Renal cortex interstitium (tissue), 11 donors: Measurements from ENCODE around the gene SRGAP3. TPM values are rescaled to one million over a fixed set of nuclear protein-coding genes. Genes with fewer than 3 reads are reported as not detected.

Source experiments
- DNase-seq, 11 donors: peaks; one replicate each; pipeline ENCODE4 v3.0.0-alpha.2; 2013; ENCODE audit warnings: low read depth in 9 of 11, low spot score in 4 of 11; ENCODE audit errors: extremely low read depth in 1 of 11
- polyA plus RNA-seq, 3 donors: library from polyadenylated mRNA; unstranded; fragments of 120-200 nt; gene quantifications; one replicate each; pipeline ENCODE4 v1.2.1, GENCODE V29; 2013; ENCODE audit not compliant: insufficient read length in 3 of 3

The SRGAP3 gene
- polyA plus RNA-seq, 3 donors: 15.0 to 28.4 (median 16.2) TPM

DNA sequence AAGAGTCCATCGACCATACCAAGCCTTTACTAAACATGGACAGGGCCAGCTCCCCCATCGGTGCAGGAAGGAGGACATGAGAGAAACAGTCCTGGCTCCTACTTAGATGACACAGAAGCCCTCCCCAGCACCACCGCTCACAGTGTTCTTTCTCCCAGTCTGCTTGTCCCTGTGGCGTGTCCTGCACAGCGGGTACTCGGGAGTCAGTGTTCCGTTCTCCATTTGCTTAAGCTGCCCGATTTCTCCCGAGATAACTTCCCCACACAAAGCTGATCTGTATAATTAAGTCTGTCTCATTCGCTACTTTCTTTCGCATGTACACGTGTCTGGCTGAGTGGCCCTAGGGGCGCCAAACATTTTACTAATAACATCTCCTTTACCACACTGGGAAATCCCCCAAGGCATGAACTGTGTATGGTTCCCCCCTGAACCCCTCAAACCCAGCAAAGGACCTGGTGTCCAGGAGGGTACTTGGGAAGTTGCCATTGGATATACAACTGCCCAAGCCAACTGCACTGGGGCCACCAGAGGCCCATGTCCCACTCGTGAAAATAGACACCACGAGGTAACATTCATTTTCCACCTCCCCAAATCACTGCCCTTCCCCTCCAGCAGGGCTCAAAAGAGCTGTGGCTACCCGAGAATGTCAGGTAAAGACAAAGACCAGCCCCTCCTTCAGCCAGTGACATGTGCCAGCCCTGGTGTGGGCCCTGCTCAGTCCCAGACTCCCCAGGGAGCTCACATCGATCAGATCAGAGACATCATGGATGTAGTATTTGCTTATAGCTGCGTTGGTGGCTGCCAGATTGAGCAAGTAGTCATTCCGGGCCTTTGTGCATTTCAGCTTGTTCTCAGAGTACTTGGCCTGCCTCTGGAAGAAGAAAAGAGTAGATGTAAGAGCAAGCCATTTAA is 189.7 kb downstream of the SRGAP3 start:
- DNase-seq: no peak

DNA sequence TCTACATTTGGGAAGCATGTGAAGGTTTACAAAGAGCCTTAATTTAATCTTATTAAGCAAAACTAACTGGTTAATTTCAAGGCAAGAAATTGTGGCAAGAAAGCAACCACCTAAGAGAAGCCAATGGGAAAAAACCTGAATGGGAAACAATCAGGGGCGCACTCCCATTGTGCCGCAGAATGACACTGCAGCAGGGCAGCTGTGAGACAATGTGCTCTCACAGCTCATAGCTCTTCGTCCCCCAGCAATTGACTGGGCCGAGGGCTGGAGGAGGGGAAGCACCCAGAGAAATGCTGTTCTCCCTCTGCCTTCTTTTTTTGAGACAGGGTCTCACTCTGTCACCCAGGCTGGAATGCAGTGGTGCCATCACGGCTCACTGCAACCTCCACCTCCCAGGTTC is 192.9 kb downstream of the SRGAP3 start:
- DNase-seq: no peak

DNA sequence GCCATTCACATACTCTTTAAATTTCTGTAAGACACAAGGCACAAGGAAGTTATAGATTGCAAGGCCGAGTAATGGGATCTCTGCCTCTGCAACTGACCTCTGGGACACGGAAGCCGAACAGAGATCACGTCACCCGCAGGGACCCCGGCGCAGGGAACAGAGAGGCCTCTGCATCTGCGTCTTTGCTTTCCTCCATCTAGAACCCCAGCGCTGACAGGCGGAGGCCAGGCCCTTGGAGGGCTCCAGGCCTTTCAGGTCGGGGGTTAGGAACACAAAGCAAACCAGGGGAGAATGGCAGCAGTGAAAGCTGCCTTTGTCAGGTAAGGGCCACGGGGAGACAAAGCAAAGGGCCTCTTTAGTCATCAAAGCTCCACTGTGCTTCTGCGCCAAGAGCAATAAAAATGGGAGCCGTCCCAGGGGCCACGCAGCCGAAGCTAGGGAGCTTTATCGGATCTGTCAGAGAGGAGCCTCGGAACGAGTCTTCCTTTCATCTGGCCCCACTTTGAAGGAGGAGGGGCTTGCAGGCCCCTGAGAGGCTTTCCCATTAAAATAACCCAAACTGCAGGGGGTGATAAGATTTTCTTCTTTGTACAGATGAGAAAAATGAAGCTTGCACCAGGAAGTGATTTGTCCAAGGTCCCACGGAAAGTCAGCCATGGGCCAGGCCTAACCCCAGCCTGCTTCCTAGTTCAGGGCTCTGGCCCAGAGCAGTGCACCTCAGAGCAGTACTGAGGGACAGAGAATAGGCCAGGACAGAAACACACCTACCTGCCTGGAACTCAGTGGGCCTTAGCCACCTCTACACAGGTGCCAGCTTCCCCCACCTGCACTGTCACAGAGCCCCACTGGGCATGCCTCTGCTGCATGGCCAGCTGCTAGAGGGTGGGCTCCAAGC is 201.7 kb downstream of the SRGAP3 start:
- no peak for DNase-seq

DNA sequence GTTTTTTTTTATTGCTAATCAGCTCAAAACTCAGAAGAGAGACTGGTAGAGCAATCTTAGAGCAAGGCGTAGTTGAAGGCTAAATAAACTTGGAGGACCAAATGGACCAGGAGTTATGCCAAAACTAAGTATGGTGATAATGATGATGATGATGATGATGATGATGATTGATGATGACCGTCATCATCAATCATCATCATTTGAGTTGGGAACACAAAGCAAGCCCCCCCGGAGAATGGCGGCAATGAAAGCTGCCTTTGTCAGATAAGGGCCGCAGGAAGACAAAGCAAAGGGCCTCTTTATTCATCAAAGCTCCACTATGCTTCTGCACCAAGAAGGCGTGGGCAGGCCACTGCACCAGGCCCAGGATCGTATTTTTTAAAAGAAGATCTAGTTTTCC is 204.1 kb downstream of the SRGAP3 start:
- DNase-seq: no peak

DNA sequence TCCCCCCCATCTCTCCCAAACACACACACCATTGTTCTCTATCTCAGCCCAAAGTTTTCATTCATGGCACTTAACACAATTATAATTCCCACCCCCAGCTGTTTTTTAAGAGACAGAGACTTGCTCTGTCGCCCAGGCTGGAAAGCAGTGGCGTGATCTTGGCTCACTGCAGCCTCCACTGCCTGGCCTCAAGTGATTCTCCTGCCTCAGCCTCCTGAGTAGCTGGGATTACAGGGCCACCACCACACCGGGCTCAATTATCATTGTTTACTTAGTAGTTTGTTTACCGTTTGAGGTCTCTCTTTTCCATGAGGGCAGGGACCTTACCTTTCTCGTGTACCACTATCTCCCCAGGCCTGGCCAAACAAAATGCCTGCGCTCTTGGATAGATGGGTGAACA is 206.4 kb downstream of the SRGAP3 start:
- DNase-seq: no peak

DNA sequence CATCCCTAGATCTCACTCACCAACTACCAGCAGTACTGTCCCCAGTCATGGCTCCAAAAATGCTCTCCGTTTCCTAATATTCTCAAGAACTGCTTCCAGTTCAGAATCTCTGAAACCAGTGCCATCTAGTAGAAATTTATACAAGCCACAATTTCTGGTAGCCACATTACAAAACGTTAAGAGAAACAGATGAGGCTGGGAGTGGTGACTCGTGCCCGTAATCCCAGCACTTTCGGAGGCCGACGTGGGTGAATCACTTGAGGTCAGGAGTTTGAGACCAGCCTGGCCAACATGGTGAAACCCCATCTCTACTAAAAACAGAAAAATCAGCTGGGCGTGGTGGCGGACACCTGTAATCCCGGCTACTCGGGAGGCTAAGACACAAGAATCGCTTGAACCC is 207.8 kb downstream of the SRGAP3 start:
- DNase-seq: no peak

DNA sequence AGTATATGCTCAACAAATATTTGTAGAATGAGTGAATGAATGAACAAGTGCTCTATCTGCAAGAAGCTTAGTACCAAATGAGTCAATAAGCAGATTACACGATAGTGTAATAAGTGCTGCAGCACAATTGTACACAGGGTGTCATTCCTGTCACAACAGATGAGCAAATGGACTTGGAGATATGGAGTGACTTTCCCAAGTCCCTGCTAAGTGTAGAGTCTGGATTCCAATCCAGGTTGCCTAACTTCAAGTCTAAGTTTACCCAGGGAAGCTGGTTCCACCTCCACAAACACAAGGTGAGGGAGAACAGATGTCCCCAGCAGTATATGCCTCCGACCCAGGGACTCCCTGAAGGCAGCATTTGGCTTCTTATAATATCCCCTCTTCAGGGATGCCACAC is 208.4 kb downstream of the SRGAP3 start:
- no peak for DNase-seq

DNA sequence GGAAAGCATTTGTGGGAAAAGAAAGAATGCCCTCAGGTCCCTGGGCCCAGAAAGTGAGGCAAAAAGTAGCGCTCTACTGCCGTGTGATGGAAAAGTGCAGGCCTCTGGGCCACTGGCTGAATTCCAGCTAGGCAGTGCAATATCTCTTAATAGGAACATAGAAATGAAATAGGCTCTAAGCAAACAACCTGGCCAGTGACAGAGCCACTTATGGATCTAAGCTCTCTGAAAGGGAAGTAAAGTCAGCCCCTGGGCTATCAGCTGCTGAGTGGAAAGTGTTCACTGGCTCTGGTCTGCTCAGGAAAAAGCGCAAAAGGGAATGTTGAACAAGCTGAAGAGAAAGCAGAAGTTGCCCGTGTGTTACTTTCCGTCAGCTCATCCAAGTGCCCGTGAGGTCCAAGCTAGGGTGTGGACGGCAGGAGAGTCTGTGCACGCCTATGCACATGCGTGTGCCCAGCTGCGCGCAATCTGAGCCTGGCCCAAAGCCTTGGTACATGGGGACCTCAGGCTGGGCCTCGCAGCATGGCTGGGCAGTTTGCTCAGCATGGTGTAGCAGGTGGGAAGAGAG is 212.2 kb downstream of the SRGAP3 start:
- DNase-seq: no peak

DNA sequence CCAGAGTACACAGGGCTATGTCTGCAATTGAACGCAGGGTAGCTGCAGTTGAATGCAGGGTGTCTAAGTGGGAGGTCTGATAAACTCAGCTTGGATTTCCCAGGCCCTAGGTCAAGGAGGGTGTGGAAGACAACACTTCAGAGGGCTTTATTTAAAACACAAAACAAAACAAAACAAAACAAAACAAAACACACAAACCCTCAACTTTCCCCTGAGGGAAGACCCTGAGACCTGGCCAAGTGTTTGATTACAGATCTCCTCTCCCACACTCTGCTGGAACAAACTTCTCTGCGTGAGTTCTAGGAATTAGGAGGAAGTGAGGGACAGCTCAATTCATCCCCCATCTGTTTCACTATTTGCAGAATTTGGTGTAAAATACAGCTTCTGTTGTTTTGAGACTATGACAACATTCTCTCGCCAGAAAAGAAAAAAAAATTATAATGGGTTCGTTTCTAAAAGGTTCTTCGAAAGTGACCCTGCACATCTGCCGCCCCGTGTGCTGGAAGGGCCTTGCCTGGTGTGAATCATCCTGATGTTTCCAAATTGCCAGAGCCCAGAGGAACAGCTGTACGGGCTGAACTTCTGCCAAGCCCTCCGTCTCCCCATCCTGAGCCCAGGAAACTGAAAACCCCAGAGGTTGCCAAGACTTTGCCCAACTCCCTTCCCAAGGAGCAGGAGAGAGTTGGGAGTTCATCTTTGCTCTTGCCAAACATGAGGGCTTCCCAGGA is 212.9 kb downstream of the SRGAP3 start:
- DNase-seq: peak in 5 of 11 donors; percentile 20 to 43 (median 23)

DNA sequence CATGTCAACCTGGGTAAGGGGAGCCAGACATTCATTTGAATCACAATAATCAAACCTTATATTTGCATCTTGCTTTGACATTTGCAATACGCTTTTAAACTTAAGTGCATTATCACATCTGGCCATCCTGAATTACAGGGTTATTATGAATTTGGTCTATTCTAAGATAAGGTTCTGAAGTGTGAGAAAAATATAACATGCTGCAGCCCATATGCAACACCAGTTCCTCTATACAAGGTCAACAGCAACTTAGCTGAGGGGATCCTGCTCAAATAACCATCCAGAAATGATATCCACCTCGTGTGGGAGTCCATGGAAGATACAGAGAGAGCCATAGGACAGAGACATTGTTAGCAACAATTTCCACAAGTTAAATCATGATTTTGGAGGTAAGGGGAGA is 213.5 kb downstream of the SRGAP3 start:
- no peak for DNase-seq

DNA sequence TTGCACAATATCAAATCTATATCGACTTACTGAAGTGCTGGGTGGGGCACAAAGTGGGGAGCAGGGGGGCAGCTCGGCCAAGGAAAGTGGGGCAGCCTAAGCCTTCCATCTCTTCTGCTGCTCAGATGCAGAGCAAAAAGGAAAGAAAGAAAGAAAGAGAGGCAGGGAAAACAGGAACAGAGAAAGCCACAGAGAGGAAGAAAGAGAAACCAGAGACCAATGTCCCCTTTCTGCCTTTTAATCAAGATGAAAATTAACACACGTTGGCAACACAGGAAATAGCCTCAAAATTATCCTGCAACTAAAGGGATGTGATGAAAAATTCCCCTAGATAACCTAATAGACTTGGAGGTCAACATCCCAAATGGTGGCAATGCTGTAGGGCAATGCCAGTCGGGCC is 214.0 kb downstream of the SRGAP3 start:
- no peak for DNase-seq

DNA sequence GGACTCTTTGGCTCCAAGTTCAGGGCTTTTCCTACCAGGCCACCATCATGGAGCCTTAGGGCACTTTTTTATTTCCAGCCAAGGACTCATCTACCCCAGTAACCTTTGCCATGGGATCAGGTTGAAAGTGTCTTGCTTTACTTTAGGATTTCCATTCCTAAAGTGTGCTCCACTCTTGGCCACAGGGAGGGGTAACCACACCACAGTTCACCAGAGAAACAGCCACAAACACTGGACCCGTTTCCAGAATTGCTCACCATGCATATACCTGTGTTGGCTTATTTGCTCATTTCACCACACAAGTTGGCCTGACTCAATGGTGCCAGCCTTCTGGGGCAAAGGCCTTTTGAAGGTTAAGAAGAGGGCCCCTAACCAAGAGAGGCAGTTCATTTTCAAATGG is 215.6 kb downstream of the SRGAP3 start:
- no peak for DNase-seq

DNA sequence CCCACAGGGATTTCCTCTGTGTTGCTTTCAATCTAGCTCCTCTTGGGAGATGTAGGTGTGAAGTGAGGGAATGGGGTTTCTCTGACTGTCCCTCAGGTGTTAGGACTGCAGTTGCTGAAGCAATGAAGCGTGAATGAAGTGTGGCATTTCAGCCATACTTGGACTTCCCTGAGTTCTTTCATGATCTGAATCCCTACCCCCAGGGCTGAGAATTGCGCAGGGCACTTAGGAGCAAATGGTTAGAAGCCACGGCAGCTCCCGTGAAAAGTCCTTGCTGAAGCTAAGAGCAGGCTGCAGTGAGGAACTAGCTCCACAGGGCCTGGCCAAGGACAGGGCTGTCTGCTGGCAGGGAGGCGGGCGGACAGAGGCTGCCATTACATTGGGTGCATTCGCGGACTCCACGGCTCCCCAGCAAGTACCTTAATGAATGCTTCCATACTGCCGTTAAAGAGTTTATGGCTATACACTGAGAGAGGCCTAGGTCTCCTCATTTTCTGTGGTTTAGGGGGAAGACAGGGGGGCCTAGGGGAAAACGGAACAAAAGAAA is 217.1 kb downstream of the SRGAP3 start:
- DNase-seq: no peak

DNA sequence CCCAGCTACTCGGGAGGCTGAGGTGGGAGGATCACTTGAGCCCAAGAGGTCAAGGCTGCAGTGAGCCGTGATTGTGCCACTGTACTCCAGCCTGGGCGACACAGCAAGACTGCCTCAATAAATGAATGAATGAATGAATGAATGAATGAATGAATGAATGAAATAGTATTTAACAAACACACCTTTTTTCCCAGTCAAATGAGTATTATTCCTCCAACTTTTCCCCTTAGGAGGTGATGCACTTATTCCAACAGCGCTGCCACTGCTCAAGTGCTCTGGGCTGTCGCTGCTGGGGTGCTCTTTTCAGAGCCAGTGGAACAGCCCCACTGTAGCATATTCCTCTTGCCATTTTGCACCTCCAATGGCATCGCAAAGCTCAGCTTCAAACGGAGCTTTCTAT is 219.4 kb downstream of the SRGAP3 start:
- no peak for DNase-seq

DNA sequence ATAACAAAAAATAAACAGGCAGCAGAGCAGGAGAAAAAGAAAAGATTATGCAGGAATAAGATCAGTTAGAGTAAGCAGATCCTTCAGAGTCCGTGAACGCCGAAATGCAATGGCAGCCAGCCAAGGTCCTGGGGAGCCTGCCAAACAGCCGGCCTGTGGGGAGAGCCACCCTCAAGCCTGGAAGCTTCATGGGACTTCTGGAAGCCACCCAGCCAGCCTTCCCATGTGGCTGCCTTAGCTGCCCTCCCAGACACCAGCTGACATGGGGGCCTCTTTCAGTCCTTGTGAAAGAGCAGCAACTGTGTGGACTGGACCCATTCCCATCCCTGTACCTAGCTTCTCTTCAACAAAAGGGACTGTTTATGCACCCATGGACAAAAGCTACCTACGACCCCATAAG is 221.3 kb downstream of the SRGAP3 start:
- DNase-seq: peak in 5 of 11 donors; percentile 23 to 56 (median 43)

DNA sequence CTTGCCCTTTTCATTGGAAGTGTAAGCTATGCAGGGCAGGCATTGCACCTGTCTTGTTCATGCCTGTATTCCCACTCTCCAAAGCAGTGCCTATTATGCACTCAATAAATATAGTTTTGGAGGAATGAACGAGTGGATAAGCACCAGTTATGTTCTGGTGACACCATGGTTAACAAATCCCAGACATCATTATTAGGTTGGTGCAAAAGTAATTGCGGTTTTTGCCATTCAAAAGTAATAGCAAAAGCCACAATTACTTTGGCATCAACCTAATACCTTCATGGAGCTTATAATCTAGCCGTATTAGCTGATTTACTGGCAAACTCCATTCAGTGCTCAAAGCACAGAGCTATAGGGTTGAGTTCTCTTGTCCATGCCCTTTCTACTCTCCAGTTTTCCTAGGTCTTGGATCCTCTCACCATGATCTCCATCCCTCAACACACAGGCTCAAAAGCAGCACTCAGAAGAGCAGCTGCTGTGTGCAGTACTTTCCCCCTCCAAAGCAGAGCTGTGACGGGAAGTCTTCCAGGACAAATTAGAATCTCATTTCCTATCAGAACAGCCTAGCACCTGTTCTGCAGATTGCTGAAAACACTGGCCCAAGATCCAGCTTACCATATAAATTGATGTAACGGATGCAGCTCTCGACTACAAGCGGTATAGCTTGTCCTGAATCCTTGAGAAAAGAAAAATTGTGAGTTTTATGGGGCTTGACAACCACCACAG is 223.0 kb downstream of the SRGAP3 start:
- DNase-seq: no peak

DNA sequence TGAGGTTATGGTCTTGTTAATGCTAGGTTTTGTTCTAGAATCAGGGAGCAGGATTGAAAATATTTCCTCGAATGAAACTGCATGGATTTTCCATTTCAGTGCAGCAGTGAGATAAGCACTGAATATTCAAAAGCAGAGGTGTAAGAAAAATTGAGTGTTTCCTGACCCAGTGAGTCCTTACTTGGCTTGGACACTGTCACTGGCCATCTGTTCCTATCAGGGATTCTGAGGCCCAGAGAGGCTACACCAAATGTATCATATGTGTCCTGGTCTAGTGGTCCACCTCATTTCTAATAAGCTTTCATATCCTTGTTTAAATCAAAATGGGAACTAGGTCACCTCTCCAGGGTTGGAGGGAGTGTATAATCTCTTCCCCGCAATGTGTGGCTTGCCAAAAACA is 225.1 kb downstream of the SRGAP3 start:
- DNase-seq: no peak

DNA sequence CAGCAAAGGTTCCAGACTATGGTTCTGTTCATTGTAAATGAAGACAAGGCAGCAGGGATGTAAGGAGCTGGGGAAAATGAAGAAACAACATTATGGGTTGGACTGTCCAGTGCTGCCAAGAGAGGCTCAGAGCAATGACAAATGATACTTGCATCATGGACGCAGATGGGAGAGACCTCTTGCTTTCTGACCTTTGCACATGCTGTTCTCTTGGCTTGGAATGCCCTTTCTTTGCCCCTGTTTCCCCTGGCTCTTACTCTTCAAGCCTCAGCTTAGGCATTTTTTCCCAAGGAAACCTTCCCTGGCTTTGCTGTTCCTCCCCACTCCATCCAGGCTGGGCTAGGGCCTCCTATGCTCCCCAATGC is 226.2 kb downstream of the SRGAP3 start:
- no peak for DNase-seq
